GM12873 (cell line): Measurements from ENCODE around the gene STAMBPL1.

ENCODE experiments used
- TF ChIP-seq, protein P1 (sequence below): IDR thresholded peaks from 2 replicates; pipeline ENCODE4 v1.5.1; 2012; ENCODE audit warnings: low read depth, mild to moderate bottlenecking, moderate library complexity, low read length, control low read depth; ENCODE audit not compliant: insufficient read depth; ENCODE audit errors: missing control alignments

Gene STAMBPL1

DNA sequence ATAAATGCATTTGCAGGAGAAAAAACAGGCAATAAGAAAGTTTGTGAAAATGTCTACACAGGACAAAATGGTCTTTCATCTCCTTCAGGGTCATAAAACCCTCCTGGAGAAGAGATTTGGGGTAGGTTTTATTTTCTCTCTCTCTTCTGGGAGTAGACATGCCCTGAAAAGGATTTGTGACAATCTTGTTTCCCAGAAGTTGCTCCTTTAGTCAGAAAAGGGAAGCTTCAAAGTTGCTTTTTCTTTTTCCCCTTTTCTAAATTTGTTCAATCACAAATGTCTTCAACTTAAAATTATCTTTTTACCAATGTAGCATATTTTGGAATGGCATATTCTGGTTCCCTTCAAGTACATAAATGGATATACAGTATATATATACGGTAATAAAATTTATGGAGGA lies 19.0 kb upstream of the STAMBPL1 start:
- TF ChIP-seq, protein P1, sequence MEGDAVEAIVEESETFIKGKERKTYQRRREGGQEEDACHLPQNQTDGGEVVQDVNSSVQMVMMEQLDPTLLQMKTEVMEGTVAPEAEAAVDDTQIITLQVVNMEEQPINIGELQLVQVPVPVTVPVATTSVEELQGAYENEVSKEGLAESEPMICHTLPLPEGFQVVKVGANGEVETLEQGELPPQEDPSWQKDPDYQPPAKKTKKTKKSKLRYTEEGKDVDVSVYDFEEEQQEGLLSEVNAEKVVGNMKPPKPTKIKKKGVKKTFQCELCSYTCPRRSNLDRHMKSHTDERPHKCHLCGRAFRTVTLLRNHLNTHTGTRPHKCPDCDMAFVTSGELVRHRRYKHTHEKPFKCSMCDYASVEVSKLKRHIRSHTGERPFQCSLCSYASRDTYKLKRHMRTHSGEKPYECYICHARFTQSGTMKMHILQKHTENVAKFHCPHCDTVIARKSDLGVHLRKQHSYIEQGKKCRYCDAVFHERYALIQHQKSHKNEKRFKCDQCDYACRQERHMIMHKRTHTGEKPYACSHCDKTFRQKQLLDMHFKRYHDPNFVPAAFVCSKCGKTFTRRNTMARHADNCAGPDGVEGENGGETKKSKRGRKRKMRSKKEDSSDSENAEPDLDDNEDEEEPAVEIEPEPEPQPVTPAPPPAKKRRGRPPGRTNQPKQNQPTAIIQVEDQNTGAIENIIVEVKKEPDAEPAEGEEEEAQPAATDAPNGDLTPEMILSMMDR = no peak

DNA sequence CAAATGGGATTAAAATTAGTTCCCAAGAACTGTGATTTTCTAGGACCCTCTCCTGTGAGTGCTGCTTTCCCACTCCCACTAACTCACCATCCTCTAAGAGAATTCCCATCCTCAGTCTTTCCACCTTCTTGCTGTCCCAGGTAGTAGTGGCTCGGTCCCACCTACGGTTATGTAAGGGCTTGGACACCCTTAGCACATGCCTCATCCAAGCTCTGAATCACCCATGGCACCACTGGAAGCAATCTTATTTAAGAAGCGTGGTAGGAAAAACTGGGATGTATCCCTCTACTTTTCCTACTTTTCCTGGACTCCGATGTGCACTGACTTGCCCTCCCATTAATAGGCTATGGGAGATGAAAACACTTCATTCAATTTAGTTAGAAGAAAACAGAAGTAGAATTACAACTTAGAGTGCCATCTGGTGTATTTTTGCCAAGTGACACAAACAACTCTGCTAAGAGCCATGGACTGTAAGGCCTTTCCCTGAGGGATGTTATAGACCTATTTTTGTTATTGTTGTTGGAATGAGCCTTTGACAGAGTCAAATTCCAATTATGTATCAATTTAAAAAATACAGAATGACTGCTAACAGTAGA lies 14.7 kb upstream of the STAMBPL1 start:
- TF ChIP-seq, protein P1 = peak; percentile 24

DNA sequence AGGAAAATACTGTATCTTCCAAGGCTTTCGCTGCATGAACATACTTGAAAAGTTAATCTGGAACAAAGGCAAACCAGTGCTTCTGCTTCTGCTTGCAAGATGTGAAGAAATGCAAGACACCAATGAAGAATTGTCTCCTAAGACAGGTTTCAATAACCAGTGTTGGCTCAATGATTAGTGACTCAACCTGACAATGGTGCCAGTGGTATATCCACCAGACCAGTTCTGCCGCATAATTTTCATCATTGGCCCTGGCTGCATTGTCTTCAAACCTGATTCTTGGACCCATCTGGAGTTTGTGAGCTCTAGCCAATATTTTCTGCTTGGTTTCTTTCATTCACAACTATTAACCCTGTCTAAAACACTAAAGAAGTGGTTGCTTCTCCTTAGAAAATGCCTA lies 13.6 kb upstream of the STAMBPL1 start:
- TF ChIP-seq, protein P1 = no peak

DNA sequence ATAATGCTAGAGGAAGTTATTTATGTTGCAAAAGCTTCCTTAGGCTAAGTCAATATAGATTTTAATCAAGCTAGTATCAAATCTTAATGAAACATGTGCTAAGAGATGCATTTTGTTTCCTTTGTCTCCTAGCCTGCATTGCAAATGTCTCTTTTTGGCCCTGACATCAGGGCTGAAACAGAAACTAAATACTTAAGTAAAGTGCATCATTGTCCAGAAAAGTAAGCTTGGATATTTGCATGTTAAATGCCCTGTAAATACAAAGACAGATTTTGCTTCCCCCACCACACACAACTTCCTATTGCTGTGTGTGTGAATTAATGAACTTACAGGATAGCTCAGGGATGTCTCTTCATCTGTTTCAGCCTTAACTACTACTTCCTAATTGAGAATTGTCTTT lies 10.0 kb upstream of the STAMBPL1 start:
- TF ChIP-seq, protein P1 = no peak

DNA sequence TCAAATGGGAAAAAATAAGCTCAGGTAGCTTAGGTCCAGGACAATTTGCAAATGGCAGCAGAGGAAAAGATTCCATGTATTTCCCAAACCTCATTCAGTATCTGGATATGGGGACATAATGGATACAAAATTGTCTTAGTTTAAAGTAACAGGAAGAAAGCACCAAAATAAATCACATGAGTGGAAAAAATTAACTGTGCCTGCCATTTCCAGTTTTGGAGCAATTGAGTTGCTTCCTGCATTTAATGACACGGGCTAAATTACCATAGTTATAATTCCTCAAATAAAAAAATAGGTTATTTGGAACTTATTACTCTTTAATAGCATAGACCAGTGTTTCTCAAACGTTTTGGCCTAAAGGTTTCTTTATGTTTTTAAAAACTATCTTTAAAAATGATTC lies 6.3 kb upstream of the STAMBPL1 start:
- TF ChIP-seq, protein P1 = no peak

DNA sequence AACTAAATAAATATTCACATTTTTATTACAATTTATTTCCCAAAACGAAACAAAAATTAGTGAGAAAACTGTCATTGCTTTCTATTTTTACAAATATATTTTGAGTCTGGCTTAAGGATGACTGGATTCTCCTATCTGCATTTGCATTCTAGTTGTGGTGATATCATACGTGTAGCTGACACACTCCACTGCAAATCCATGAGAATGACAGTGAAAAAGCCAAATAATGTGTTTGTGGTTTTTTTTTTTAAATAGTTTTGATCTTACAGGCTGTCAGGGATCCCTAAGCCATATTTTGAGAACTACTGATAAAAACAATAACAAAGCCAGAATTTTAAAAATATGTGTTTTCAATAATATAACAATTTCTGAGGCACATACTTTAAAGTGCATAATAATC lies 5.8 kb upstream of the STAMBPL1 start:
- TF ChIP-seq, protein P1 = no peak

DNA sequence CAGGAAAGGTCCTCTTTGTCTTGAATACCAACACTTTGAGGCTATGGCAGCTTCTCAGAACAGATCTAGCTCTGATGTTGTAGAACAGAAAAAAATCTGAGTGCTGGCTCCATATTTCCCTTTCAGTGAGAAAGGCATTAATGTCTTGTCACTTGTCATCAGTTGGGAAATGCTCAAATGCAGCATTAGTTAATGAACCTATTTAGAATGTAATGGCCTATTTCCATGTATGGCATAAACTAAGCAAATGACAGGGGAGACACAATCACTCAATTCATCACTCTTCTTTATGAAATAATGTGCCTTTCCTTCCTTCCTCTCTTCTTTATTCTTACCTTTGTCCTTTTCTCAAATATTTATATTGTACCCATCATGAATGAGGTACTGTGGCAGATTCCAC lies 5.0 kb upstream of the STAMBPL1 start:
- TF ChIP-seq, protein P1 = no peak
